Brain microvascular endothelial cell (primary cell): ENCODE data around the gene CADPS.

Source experiments
- DNase-seq: peaks from one replicate; pipeline ENCODE4 v3.0.0-alpha.2; 2020
- H3K27ac ChIP-seq: fragments of 250-450 bp; sonication (Bioruptor Pico); 2 replicates; pipeline ENCODE4 v1.5.1; 2020; ENCODE audit warnings: mild to moderate bottlenecking, moderate library complexity
- H3K27me3 ChIP-seq: fragments of 250-450 bp; sonication (Bioruptor Pico); replicated peaks from 2 replicates; pipeline ENCODE4 v1.5.1; 2020; ENCODE audit warnings: mild to moderate bottlenecking
- H3K36me3 ChIP-seq: fragments of 250-450 bp; sonication (Bioruptor Pico); replicated peaks from 2 replicates; pipeline ENCODE4 v1.5.1; 2020; ENCODE audit warnings: mild to moderate bottlenecking
- H3K4me3 ChIP-seq: 2 replicates; pipeline ENCODE4 v1.5.1; 2011; ENCODE audit warnings: low read depth, mild to moderate bottlenecking, control low read depth, low read length, moderate library complexity
- CTCF ChIP-seq: IDR thresholded peaks from 2 replicates; pipeline ENCODE4 v1.5.1; 2011; ENCODE audit warnings: low read depth, mild to moderate bottlenecking, moderate library complexity, low read length, control low read depth, inconsistent platforms; ENCODE audit errors: missing control alignments
- in situ Hi-C: cut with HindIII; loops from 2 replicates; pipeline ENCODE4 v1.10.0; 2017; ENCODE audit warnings: low sequenced_read_pairs, low pct_ligation_motif_present

The CADPS gene

GRCh38 chr3:62527474-62527873 lies 347.7 kb downstream of the CADPS start:
- Histone ChIP-seq H3K4me3 (no peak overlapping the region), H3K27ac (no peak overlapping the region), H3K36me3 (no peaks in the 10 kb centered on the region), H3K27me3 (no peaks in the 10 kb centered on the region)
- no peak for TF ChIP-seq CTCF
- no peak for DNase-seq
- in situ Hi-C loops = no loop called here

GRCh38 chr3:62525281-62525680 lies 349.9 kb downstream of the CADPS start:
- DNase-seq = no peak
- TF ChIP-seq CTCF = no peak
- H3K4me3 ChIP-seq = no peak overlapping the region

GRCh38 chr3:62523672-62524071 lies 351.5 kb downstream of the CADPS start:
- TF ChIP-seq CTCF = no peak
- in situ Hi-C loops = no loop called here
- no peak overlapping the region for H3K4me3 ChIP-seq
- no peaks in the 10 kb centered on the region for H3K27me3 ChIP-seq
- no peak for DNase-seq
- H3K27ac ChIP-seq = no peak overlapping the region
- no peaks in the 10 kb centered on the region for H3K36me3 ChIP-seq

More at GRCh38 chr3:62525281-62525680, 349.9 kb downstream of the CADPS start:
- Histone ChIP-seq H3K36me3 (no peaks in the 10 kb centered on the region), H3K27me3 (no peaks in the 10 kb centered on the region), H3K27ac (no peak overlapping the region)
- in situ Hi-C loops = no loop called here

GRCh38 chr3:62521464-62522105 lies 353.6 kb downstream of the CADPS start:
- no peaks in the 10 kb centered on the region for H3K36me3 ChIP-seq
- in situ Hi-C loops = no loop called here
- no peak for TF ChIP-seq CTCF
- H3K4me3 ChIP-seq = no peak overlapping the region
- no peaks in the 10 kb centered on the region for H3K27me3 ChIP-seq
- no peak for DNase-seq
- no peak overlapping the region for H3K27ac ChIP-seq

- no peak overlapping the region for H3K4me3 ChIP-seq
- no peak for DNase-seq
- in situ Hi-C loops = no loop called here
- no peaks in the 10 kb centered on the region for H3K27me3 ChIP-seq
- no peaks in the 10 kb centered on the region for H3K36me3 ChIP-seq
- no peak overlapping the region for H3K27ac ChIP-seq
- TF ChIP-seq CTCF = no peak
Observed at GRCh38 chr3:62503516-62503915, 371.7 kb downstream of the CADPS start.
